Chondrocyte (in vitro differentiated cells): ENCODE measurements around the gene PDGFRB. TPM values are rescaled to one million over a fixed set of nuclear protein-coding genes. Genes with fewer than 3 reads are reported as not detected.

Source experiments
- DNase-seq: peaks from one replicate; pipeline ENCODE4 v3.0.0; 2021; ENCODE audit warnings: mixed read lengths, low spot score
- H3K27ac Mint-ChIP-seq: one replicate; pipeline ENCODE4 v1.8.0; 2021; ENCODE audit warnings: mild to moderate bottlenecking, moderate library complexity, mixed read lengths; ENCODE audit not compliant: unreplicated experiment
- H3K27me3 Mint-ChIP-seq: 2 replicates; pipeline ENCODE4 v1.8.0; 2021; ENCODE audit warnings: low read depth, mixed read lengths
- H3K36me3 Mint-ChIP-seq: 2 replicates; pipeline ENCODE4 v1.8.0; 2021; ENCODE audit warnings: low read depth, mixed read lengths
- H3K4me1 Mint-ChIP-seq: 2 replicates; pipeline ENCODE4 v1.8.0; 2021; ENCODE audit warnings: low read depth, mild to moderate bottlenecking, mixed read lengths
- H3K4me3 Mint-ChIP-seq: one replicate; pipeline ENCODE4 v1.8.0; 2021; ENCODE audit warnings: mild to moderate bottlenecking, moderate library complexity, mixed read lengths; ENCODE audit not compliant: unreplicated experiment
- H3K9me3 Mint-ChIP-seq: 2 replicates; pipeline ENCODE4 v1.8.0; 2021; ENCODE audit warnings: low read depth, mixed read lengths
- CTCF ChIP-seq: fragments of 200-600 bp; sonication (generic); IDR thresholded peaks from 2 replicates; pipeline ENCODE4 v1.5.0; 2021; ENCODE audit warnings: antibody characterized with exemption, mild to moderate bottlenecking, moderate library complexity
- total RNA-seq: library from RNA; stranded (reverse); gene quantifications from 3 replicates; pipeline ENCODE4 v1.2.1, GENCODE V29; 2021

PDGFRB gene
- total RNA-seq, 1 donor from 2014 or later, result 499 TPM

GRCh38 chr5:150177721-150178120 lies 22.1 kb upstream of the PDGFRB start:
- Mint-ChIP-seq H3K27ac (no peak overlapping the region), H3K36me3 (no peaks in the 10 kb centered on the region), H3K27me3 (peaks cover 2% of the 10 kb centered on the region), H3K4me3 (no peak overlapping the region), H3K4me1 (peaks cover 23% of the 10 kb centered on the region), H3K9me3 (no peaks in the 10 kb centered on the region)
- DNase-seq, result no peak
- no peak for TF ChIP-seq CTCF

- Mint-ChIP-seq H3K36me3 (no peaks in the 10 kb centered on the region), H3K27me3 (peaks cover 4% of the 10 kb centered on the region), H3K4me3 (no peak overlapping the region), H3K4me1 (peaks cover 23% of the 10 kb centered on the region), H3K9me3 (no peaks in the 10 kb centered on the region), H3K27ac (no peak overlapping the region)
- no peak for DNase-seq
- TF ChIP-seq CTCF, result no peak
Observed at GRCh38 chr5:150176745-150177477, 21.3 kb upstream of the PDGFRB start.

GRCh38 chr5:150175536-150175935 lies 19.9 kb upstream of the PDGFRB start:
- H3K27ac Mint-ChIP-seq, result no peak overlapping the region
- no peak for DNase-seq
- H3K27me3 Mint-ChIP-seq, result peaks cover 7% of the 10 kb centered on the region
- H3K4me1 Mint-ChIP-seq, result peaks cover 16% of the 10 kb centered on the region
- H3K4me3 Mint-ChIP-seq, result no peak overlapping the region
- peak; percentile 73 for TF ChIP-seq CTCF
- no peaks in the 10 kb centered on the region for H3K36me3 Mint-ChIP-seq
- no peaks in the 10 kb centered on the region for H3K9me3 Mint-ChIP-seq

GRCh38 chr5:150175076-150175475 lies 19.4 kb upstream of the PDGFRB start:
- no peaks in the 10 kb centered on the region for H3K36me3 Mint-ChIP-seq
- TF ChIP-seq CTCF, result no peak
- H3K4me1 Mint-ChIP-seq, result peaks cover 13% of the 10 kb centered on the region
- no peak for DNase-seq
- H3K27ac Mint-ChIP-seq, result no peak overlapping the region
- H3K4me3 Mint-ChIP-seq, result no peak overlapping the region
- no peaks in the 10 kb centered on the region for H3K9me3 Mint-ChIP-seq
- H3K27me3 Mint-ChIP-seq, result peaks cover 10% of the 10 kb centered on the region

- no peak overlapping the region for H3K4me3 Mint-ChIP-seq
- peaks cover 13% of the 10 kb centered on the region for H3K4me1 Mint-ChIP-seq
- no peak for TF ChIP-seq CTCF
- no peak for DNase-seq
- no peaks in the 10 kb centered on the region for H3K36me3 Mint-ChIP-seq
- no peak overlapping the region for H3K27ac Mint-ChIP-seq
- peaks cover 13% of the 10 kb centered on the region for H3K27me3 Mint-ChIP-seq
- H3K9me3 Mint-ChIP-seq, result no peaks in the 10 kb centered on the region
Observed at GRCh38 chr5:150174285-150174684, 18.6 kb upstream of the PDGFRB start.
